Liver (tissue), 9 donors: ENCODE data around the gene TNIP1. TPM values are rescaled to one million over a fixed set of nuclear protein-coding genes. Genes with fewer than 3 reads are reported as not detected.

Experiments used
- DNase-seq: peaks from one replicate; pipeline ENCODE4 v3.0.0-alpha.2; 2017; ENCODE audit warnings: low spot score
- H3K27ac ChIP-seq, 2 donors: one replicate each; pipeline ENCODE4 v1.7.0; 2013; ENCODE audit warnings: inconsistent platforms in 2 of 2, low read length in 2 of 2, control low read depth in 1 of 2, low read depth in 1 of 2, mild to moderate bottlenecking in 1 of 2
- H3K27me3 ChIP-seq, 4 donors: one replicate each; pipeline versions ENCODE4 v1.6.1 to v1.7.0; 2013; ENCODE audit warnings: low read length in 3 of 4, inconsistent platforms in 1 of 4, mild to moderate bottlenecking in 1 of 4, moderate library complexity in 1 of 4; ENCODE audit not compliant: control insufficient read depth in 4 of 4, insufficient read depth in 4 of 4
- H3K36me3 ChIP-seq, 4 donors: one replicate each; pipeline versions ENCODE4 v1.6.1 to v1.7.0; 2013; ENCODE audit warnings: low read length in 3 of 4, mild to moderate bottlenecking in 3 of 4, low read depth in 1 of 4, moderate library complexity in 1 of 4; ENCODE audit not compliant: control insufficient read depth in 4 of 4, insufficient read depth in 3 of 4
- H3K4me1 ChIP-seq, 4 donors: one replicate each; pipeline versions ENCODE4 v1.6.1 to v1.7.0; 2013; ENCODE audit warnings: low read length in 3 of 4, mild to moderate bottlenecking in 3 of 4, moderate library complexity in 1 of 4; ENCODE audit not compliant: control insufficient read depth in 4 of 4, insufficient read depth in 4 of 4
- H3K4me3 ChIP-seq, 3 donors: one replicate each; pipeline versions ENCODE4 v1.6.1 to v1.7.0; 2013; ENCODE audit warnings: low read length in 3 of 3, control low read depth in 1 of 3, low read depth in 1 of 3, mild to moderate bottlenecking in 1 of 3
- H3K9ac ChIP-seq, 2 donors: one replicate each; pipeline ENCODE4 v1.7.0; 2013; ENCODE audit warnings: low read length in 2 of 2, mild to moderate bottlenecking in 2 of 2, moderate library complexity in 2 of 2, control low read depth in 1 of 2, low read depth in 1 of 2
- H3K9me3 ChIP-seq, 4 donors: one replicate each; pipeline versions ENCODE4 v1.6.1 to v1.7.0; 2013; ENCODE audit warnings: low read length in 3 of 4; ENCODE audit not compliant: control insufficient read depth in 4 of 4
- CTCF ChIP-seq: fragments of 150-350 bp; IDR thresholded peaks from 2 replicates; pipeline ENCODE4 v1.5.1; 2017; ENCODE audit warnings: improper control_type of control experiment, low read depth, low read length; ENCODE audit not compliant: missing input control
- EGR1 ChIP-seq, 2 donors: IDR thresholded peaks; 2 replicates each; pipeline ENCODE4 v1.6.1; 2016 to 2018; ENCODE audit warnings: antibody characterized with exemption in 2 of 2, low read depth in 2 of 2
- FOXA1 ChIP-seq: IDR thresholded peaks from 2 replicates; pipeline ENCODE4 v1.6.1; 2016; ENCODE audit warnings: antibody characterized with exemption
- FOXA2 ChIP-seq: IDR thresholded peaks from 2 replicates; pipeline ENCODE4 v1.6.1; 2016; ENCODE audit warnings: antibody characterized with exemption
- GABPA ChIP-seq, 2 donors: IDR thresholded peaks in 1 of 2; conservative IDR thresholded peaks in 1 of 2; 2 replicates each; pipeline ENCODE4 v1.6.1; 2016; ENCODE audit warnings: antibody characterized with exemption in 2 of 2, mild to moderate bottlenecking in 1 of 2, moderate library complexity in 1 of 2
- HNF4A ChIP-seq, 2 donors: conservative IDR thresholded peaks; 2 replicates each; pipeline ENCODE4 v1.6.1; 2016; ENCODE audit warnings: antibody characterized with exemption in 2 of 2, mild to moderate bottlenecking in 2 of 2
- HNF4G ChIP-seq: IDR thresholded peaks from 2 replicates; pipeline ENCODE4 v1.6.1; 2016; ENCODE audit warnings: antibody characterized with exemption
- JUND ChIP-seq, 2 donors: IDR thresholded peaks; 2 replicates each; pipeline ENCODE4 v1.6.1; 2016; ENCODE audit warnings: antibody characterized with exemption in 2 of 2
- NR2F2 ChIP-seq: IDR thresholded peaks from 2 replicates; pipeline ENCODE4 v1.6.1; 2016; ENCODE audit warnings: antibody characterized with exemption
- RAD21 ChIP-seq, 2 donors: IDR thresholded peaks; 2 replicates each; pipeline ENCODE4 v1.6.1; 2016; ENCODE audit warnings: antibody characterized with exemption in 2 of 2, mild to moderate bottlenecking in 2 of 2
- RXRA ChIP-seq, 2 donors: IDR thresholded peaks; 2 replicates each; pipeline ENCODE4 v1.6.1; 2017 to 2018; ENCODE audit warnings: antibody characterized with exemption in 2 of 2, mild to moderate bottlenecking in 1 of 2
- SP1 ChIP-seq: IDR thresholded peaks from 2 replicates; pipeline ENCODE4 v1.6.1; 2018; ENCODE audit warnings: antibody characterized with exemption, mild to moderate bottlenecking
- TAF1 ChIP-seq: conservative IDR thresholded peaks from 2 replicates; pipeline ENCODE4 v1.6.1; 2016; ENCODE audit warnings: antibody characterized with exemption, mild to moderate bottlenecking
- YY1 ChIP-seq: IDR thresholded peaks from 2 replicates; pipeline ENCODE4 v1.6.1; 2016; ENCODE audit warnings: antibody characterized with exemption, mild to moderate bottlenecking
- ZBTB33 ChIP-seq: IDR thresholded peaks from 2 replicates; pipeline ENCODE4 v1.6.1; 2016; ENCODE audit warnings: antibody characterized with exemption
- WGBS: extraction: QIAGEN DNeasy Blood & Tissue Kit; methylation state at CpG from one replicate; pipeline ENCODE4 v1.1.7; 2013; 5-methylcytosine and 5-hydroxymethylcytosine counted together
- polyA plus RNA-seq, 2 donors: library from polyadenylated mRNA; stranded (reverse) in 1 of 2; unstranded in 1 of 2; fragments of 200-250 nt in 1 of 2; fragments of >200 nt in 1 of 2; fragmentation: Nextera tagmentation in 1 of 2; extraction: Ambion mirVana in 1 of 2; gene quantifications; one replicate each; pipeline versions ENCODE4 v1.2.1 to v1.2.3, GENCODE V29; 2013 to 2015
- total RNA-seq, 2 donors: library from RNA; depleted of rRNA; stranded (reverse); fragments of >200 nt; gene quantifications; one replicate each; pipeline ENCODE4 v1.2.3, GENCODE V29; 2014
- TF ChIP-seq, protein P1 (sequence below): IDR thresholded peaks from 2 replicates; pipeline ENCODE4 v1.6.1; 2016; ENCODE audit warnings: antibody characterized with exemption
- TF ChIP-seq, protein P2 (sequence below): IDR thresholded peaks from 2 replicates; pipeline ENCODE4 v1.6.1; 2016; ENCODE audit warnings: antibody characterized with exemption, mild to moderate bottlenecking
- TF ChIP-seq, protein P3 (sequence below): IDR thresholded peaks from 2 replicates; pipeline ENCODE4 v1.6.1; 2016; ENCODE audit warnings: antibody characterized with exemption
- donor health status: healthy.
- donor health status: healthy.
- donor health status: healthy.
- donor health status: healthy.
- donor health status: healthy.

Gene TNIP1
- total and polyA plus RNA-seq, 4 donors, result 33.2 to 101 (median 48.0) TPM

- peak; percentile 32 for TF ChIP-seq CTCF
- peak; percentile 14 to 46 for TF ChIP-seq RAD21 (IDR thresholded peaks at IDR 0.05)
These were observed 27.1 kb upstream of the TNIP1 start (continued) for GRCh38 chr5:151107738-151108520.

DNA sequence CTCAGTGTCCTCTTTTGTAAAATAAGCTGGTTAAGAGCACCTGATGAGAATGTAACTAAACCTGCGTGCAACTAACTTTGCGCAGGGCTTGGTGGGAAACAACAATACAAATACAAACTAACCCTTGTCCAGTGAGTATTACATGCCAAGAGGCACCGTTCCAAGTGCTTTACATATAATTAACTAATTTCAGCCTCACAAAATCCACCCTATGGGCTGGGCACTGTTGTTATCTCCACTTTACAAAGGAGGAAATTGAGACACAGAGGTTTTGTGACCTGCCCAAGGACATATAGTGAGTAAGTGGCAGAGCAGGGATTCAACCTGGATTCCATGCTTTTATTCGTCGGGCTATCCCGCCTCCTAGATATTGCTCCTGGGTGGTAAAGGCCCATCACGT, 26.2 kb upstream of the TNIP1 start:
- no peak for DNase-seq
- Histone ChIP-seq H3K27ac (peak overlapping the region; percentile 52 to 81), H3K4me1 (peaks cover 25 to 69% (median 62%) of the 10 kb centered on the region in 4 donors), H3K27me3 (no peaks in the 10 kb centered on the region), H3K9me3 (no peaks in the 10 kb centered on the region), H3K9ac (peak overlapping the region in 1 of 2 donors; percentile 46), H3K4me3 (no peak overlapping the region), H3K36me3 (peaks cover 0 to 11% (median 5%) of the 10 kb centered on the region in 4 donors)
- WGBS, result 39% methylated on average over 7 of the region's 7 CpGs
- TF ChIP-seq EGR1 (IDR thresholded peaks at IDR 0.05; ENCODE audit: low read depth in 2 of 2), result no peak
- TF ChIP-seq, protein P1, sequence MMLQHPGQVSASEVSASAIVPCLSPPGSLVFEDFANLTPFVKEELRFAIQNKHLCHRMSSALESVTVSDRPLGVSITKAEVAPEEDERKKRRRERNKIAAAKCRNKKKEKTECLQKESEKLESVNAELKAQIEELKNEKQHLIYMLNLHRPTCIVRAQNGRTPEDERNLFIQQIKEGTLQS, result no peak
- no peak for TF ChIP-seq FOXA2
- TF ChIP-seq JUND (IDR thresholded peaks at IDR 0.05), result no peak
- TF ChIP-seq RAD21 (IDR thresholded peaks at IDR 0.05), result no peak
- TF ChIP-seq, protein P2, sequence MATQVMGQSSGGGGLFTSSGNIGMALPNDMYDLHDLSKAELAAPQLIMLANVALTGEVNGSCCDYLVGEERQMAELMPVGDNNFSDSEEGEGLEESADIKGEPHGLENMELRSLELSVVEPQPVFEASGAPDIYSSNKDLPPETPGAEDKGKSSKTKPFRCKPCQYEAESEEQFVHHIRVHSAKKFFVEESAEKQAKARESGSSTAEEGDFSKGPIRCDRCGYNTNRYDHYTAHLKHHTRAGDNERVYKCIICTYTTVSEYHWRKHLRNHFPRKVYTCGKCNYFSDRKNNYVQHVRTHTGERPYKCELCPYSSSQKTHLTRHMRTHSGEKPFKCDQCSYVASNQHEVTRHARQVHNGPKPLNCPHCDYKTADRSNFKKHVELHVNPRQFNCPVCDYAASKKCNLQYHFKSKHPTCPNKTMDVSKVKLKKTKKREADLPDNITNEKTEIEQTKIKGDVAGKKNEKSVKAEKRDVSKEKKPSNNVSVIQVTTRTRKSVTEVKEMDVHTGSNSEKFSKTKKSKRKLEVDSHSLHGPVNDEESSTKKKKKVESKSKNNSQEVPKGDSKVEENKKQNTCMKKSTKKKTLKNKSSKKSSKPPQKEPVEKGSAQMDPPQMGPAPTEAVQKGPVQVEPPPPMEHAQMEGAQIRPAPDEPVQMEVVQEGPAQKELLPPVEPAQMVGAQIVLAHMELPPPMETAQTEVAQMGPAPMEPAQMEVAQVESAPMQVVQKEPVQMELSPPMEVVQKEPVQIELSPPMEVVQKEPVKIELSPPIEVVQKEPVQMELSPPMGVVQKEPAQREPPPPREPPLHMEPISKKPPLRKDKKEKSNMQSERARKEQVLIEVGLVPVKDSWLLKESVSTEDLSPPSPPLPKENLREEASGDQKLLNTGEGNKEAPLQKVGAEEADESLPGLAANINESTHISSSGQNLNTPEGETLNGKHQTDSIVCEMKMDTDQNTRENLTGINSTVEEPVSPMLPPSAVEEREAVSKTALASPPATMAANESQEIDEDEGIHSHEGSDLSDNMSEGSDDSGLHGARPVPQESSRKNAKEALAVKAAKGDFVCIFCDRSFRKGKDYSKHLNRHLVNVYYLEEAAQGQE, result no peak
- peak; percentile 18 to 72 for TF ChIP-seq HNF4A (conservative IDR thresholded peaks at IDR 0.05)
- no peak for TF ChIP-seq GABPA (IDR thresholded peaks at IDR 0.05 in 1 of 2, conservative IDR thresholded peaks at IDR 0.05 in 1 of 2)
- TF ChIP-seq, protein P3, sequence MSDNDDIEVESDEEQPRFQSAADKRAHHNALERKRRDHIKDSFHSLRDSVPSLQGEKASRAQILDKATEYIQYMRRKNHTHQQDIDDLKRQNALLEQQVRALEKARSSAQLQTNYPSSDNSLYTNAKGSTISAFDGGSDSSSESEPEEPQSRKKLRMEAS, result peak; percentile 33
- TF ChIP-seq RXRA (IDR thresholded peaks at IDR 0.05), result peak in 1 of 2 donors; percentile 79
- TF ChIP-seq SP1, result no peak
- TF ChIP-seq NR2F2, result no peak
- no peak for TF ChIP-seq ZBTB33
- TF ChIP-seq YY1, result peak; percentile 56
- TF ChIP-seq TAF1, result no peak
- TF ChIP-seq FOXA1, result no peak
- no peak for TF ChIP-seq HNF4G
- no peak for TF ChIP-seq CTCF
